NCI-H1930 (cell line): ENCODE results near the gene MAP3K13.

ENCODE experiments used
- DNase-seq, 2 experiments: peaks; one replicate each; lab custom pipeline; 2025; lab: John Stamatoyannopoulos, UW

The MAP3K13 gene, protein sequence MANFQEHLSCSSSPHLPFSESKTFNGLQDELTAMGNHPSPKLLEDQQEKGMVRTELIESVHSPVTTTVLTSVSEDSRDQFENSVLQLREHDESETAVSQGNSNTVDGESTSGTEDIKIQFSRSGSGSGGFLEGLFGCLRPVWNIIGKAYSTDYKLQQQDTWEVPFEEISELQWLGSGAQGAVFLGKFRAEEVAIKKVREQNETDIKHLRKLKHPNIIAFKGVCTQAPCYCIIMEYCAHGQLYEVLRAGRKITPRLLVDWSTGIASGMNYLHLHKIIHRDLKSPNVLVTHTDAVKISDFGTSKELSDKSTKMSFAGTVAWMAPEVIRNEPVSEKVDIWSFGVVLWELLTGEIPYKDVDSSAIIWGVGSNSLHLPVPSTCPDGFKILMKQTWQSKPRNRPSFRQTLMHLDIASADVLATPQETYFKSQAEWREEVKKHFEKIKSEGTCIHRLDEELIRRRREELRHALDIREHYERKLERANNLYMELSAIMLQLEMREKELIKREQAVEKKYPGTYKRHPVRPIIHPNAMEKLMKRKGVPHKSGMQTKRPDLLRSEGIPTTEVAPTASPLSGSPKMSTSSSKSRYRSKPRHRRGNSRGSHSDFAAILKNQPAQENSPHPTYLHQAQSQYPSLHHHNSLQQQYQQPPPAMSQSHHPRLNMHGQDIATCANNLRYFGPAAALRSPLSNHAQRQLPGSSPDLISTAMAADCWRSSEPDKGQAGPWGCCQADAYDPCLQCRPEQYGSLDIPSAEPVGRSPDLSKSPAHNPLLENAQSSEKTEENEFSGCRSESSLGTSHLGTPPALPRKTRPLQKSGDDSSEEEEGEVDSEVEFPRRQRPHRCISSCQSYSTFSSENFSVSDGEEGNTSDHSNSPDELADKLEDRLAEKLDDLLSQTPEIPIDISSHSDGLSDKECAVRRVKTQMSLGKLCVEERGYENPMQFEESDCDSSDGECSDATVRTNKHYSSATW

DNA sequence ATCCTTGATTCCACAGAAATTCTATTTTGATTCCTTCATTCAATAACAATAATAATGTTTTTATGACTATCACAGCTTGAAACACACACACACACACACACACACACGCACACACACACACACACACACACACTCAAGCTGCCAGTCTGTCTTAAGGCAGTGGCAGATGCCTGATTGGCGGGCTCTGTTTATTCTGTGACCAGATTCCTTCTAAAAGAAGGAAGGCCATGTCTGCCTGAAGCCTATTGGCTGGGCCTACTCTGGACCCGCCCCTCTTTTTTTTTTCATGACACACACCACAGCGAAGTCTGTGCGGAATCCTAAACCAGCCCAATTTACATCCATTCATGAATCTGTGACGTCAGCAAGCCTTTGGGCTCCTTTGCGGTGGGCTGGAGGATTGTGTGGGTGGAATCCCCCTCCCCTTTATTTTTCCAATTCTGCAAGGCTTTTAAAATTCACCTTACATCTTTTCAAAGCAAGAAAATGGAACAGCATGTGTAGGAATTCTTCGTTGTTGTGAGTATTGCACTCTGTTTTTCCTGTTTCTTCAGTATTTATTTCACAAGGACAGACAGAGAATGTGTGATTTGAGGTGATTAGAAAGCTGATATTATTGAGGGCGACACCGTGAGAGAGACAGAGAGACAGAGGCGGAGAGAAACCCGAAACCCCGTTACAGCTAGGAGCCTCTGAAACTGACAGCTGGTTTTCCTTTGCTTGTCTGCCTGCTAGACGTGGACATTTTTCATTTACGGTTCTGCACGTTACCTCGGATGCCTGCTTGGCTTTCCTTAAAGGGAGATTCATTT lies at the start of gene MAP3K13:
MAP3K13 (plus strand) TSS at position 287 of the 812 bp plus-strand sequence. CDS start 65,446 bp downstream, outside the sequence.
- no peak for DNase-seq

GRCh38 chr3:185313693-185314246 lies 49.2 kb upstream of the MAP3K13 start:
- no peak for DNase-seq

- DNase-seq: no peak
Observed at GRCh38 chr3:185316740-185317412, 46.1 kb upstream of the MAP3K13 start.

DNA sequence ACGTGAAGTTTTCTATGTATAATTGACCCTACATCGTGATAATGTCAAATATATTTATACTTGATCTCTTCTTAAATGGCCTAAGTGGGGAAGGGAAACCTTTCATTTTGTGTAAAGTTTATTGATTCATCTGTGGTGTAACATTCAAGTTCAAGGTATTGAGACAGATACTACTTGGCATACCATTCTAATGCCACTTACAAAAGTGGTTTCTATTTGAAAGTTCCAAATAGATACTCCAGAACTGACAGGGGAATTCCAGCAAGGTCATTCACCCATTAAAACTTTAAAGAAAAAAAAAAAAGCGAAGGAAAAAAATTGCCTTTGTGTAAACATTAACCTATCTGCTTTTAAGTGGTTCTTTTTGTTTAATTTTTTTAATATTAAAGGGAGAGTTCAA lies 45.3 kb upstream of the MAP3K13 start:
- DNase-seq: no peak

DNA sequence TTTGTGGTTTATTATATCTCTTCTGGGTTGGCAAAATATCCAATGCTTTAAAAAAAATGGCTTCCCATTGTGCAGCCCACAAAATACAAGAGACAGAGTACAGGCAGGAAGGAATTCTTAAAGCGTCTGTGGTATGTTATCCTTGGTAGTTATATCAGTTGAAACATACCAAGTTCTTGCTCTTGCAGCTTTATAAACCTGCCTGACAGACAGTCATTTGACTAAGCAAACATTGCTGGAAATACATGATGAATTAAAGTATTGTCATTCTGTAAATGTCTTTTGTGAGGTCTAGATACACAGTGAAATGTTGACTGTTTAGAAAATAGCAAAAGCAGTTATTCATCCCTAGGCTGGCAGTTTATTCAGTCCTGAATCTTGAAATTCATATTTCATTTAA lies 44.8 kb upstream of the MAP3K13 start:
- peak in 1 of 2 experiments; percentile 47 for DNase-seq

- no peak for DNase-seq
Observed at GRCh38 chr3:185319801-185320200, 43.1 kb upstream of the MAP3K13 start.

DNA sequence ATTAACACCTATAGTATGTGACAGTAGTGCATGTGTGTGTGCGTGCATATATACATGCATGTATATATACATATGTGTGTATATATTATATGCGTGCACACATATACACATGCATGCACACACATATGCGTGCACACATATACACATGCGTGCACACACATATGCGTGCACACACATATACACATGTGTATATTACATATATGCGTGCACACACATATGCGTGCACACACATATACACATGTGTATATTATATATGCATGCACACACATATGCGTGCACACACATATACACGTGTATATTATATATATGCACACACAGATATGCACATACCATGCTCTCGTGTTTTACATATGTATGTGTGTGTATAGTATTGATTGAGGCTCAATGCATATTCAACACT lies 42.0 kb upstream of the MAP3K13 start:
- DNase-seq: no peak

- no peak for DNase-seq
Observed at GRCh38 chr3:185322101-185322719, 40.7 kb upstream of the MAP3K13 start.

DNA sequence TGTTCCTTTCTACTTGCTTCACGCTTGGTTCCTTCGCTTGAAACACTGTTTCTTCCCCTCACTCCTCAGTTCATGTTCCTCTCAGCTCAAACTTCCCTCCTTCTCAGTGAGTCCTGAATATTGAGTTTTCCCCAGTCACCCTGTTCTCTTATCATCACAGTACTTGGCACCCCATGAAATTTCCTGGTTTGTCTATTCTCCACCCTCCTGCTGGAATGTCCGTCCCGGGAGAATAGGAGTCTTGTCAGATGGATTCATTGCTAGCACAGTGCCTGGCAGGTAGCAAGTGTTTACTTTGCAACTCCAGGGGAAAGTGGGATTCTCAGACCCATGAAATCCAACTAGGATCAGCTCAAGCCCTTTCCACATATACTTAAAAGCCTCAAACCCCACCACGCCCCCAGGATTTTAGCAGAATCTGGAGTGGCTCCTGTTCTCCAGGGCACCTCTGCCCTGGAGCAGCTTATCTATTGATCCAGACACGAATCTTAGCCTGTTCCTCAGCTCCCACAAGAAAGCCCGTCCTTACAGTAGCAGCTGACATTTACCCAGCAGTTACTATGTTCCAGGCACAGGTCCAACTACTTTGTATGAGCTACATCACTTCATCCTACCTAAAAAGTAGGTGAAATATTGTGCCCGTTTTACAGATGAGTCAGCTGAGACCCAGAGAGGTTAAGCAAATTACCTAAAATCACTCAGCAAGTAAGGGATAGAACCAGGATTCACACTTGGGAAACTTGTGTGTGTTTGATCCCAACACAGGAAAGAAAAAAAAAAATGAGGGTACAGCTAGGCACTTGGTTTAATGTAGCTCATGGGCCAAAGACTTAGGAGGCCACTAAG lies 36.8 kb upstream of the MAP3K13 start:
- no peak for DNase-seq

DNA sequence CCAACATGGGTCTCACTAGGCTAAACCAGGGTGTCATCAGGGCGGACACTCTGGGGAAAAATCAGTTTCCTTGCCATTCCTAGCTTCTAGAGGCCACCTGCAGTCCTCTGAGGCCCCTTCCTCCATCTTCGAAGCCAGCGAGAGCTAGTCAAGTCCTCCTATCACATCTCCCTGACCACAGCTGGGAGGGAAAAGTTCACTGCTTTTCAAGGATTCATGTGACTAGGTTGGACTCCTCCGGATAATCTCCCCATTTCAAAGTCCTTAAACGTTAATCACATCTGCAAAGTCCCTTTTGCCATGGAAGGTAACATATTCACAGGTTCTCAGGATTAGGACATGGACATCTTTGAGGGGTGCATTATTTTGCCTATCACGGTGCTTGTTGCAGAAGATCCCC lies 35.9 kb upstream of the MAP3K13 start:
- no peak for DNase-seq

- DNase-seq: no peak
Observed at GRCh38 chr3:185328324-185329004, 34.5 kb upstream of the MAP3K13 start.

GRCh38 chr3:185330238-185330637 lies 32.7 kb upstream of the MAP3K13 start:
- DNase-seq: no peak

GRCh38 chr3:185330644-185331043 lies 32.3 kb upstream of the MAP3K13 start:
- no peak for DNase-seq

- peak; percentile 24 to 70 for DNase-seq
Observed at GRCh38 chr3:185332026-185332735, 30.8 kb upstream of the MAP3K13 start.

GRCh38 chr3:185335799-185336198 lies 27.1 kb upstream of the MAP3K13 start:
- DNase-seq: no peak

DNA sequence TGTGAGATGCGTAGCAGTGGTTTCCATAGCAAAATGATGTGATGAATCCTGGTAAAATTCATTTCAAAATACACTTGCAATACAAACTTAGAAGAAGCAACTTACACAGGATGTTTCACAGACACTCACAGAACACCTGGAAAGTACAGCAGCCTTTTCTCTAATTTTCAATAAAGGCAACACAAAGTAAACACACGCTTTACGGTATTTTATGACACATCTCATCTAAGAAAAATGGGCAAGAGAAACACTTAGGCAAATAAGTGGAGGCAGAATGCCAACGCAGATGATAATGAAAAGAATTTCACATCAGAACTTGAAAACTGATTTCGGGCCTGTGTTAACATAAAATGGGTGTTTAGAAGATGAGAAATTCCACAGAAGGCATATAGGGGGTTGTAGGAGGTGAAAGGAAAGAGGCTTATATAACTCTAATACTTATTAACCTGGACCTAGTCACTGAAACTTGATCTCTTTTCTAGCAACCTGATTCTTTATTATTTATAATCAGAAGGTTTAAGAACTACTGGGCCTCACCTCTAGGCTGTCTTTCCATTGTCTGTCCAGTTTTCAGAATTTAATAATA lies 25.6 kb upstream of the MAP3K13 start:
- DNase-seq: no peak

DNA sequence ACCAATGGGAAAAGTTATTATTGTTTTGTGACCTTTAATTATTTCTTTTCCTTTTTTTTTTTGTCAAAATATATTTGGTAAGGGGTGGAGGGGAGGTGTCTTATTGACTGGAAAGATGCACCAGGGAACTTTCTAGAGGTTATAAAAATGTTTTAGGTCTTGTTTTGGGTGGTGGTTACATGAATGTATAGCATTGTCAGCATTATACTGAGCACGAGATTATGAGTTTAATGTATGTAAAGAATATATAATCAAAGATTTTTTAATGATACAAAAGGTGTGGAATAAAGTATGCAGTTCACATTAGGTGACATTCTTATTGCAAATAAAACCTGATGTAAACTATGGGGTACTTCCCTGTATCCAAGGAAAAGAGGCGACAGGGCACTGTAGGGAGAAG lies 23.0 kb upstream of the MAP3K13 start:
- DNase-seq: no peak

GRCh38 chr3:185340751-185341150 lies 22.2 kb upstream of the MAP3K13 start:
- DNase-seq: no peak
